ENCODE data around the gene FMO5.

DNA sequence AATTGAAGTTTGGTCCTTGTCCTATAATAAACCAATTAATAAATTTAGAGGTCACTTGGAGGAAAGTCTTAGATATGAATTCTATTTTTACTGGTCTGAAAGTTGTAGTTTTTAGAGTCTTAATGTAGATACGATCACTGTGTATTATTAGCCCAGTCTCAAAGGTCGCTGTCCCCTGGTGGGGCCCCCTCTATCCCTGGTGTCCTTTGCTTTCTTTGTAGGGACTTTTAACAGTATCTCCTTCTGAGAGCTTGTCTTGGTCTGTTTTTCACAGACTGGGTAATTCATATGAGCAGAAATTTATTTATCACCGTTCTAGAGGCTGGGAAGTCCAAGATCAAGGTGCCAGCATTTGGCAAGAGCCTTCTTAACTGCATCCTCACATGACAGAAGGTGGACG lies 35.8 kb upstream of the FMO5 start:
- TF ChIP-seq, protein P1, sequence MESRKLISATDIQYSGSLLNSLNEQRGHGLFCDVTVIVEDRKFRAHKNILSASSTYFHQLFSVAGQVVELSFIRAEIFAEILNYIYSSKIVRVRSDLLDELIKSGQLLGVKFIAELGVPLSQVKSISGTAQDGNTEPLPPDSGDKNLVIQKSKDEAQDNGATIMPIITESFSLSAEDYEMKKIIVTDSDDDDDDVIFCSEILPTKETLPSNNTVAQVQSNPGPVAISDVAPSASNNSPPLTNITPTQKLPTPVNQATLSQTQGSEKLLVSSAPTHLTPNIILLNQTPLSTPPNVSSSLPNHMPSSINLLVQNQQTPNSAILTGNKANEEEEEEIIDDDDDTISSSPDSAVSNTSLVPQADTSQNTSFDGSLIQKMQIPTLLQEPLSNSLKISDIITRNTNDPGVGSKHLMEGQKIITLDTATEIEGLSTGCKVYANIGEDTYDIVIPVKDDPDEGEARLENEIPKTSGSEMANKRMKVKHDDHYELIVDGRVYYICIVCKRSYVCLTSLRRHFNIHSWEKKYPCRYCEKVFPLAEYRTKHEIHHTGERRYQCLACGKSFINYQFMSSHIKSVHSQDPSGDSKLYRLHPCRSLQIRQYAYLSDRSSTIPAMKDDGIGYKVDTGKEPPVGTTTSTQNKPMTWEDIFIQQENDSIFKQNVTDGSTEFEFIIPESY (IDR thresholded peaks at IDR 0.05): no peak
- TF ChIP-seq EGR1 (IDR thresholded peaks at IDR 0.05; ENCODE audit: low read depth in 2 of 2) (no peak), FOXA1 (IDR thresholded peaks at IDR 0.05) (no peak), SP1 (IDR thresholded peaks at IDR 0.05) (no peak), ATF3 (IDR thresholded peaks at IDR 0.05) (no peak), TAF1 (conservative IDR thresholded peaks at IDR 0.05) (no peak), GABPA (IDR thresholded peaks at IDR 0.05 in 1 of 2, conservative IDR thresholded peaks at IDR 0.05 in 1 of 2) (no peak), RAD21 (IDR thresholded peaks at IDR 0.05) (no peak), JUND (IDR thresholded peaks at IDR 0.05) (no peak)
- TF ChIP-seq, protein P2, sequence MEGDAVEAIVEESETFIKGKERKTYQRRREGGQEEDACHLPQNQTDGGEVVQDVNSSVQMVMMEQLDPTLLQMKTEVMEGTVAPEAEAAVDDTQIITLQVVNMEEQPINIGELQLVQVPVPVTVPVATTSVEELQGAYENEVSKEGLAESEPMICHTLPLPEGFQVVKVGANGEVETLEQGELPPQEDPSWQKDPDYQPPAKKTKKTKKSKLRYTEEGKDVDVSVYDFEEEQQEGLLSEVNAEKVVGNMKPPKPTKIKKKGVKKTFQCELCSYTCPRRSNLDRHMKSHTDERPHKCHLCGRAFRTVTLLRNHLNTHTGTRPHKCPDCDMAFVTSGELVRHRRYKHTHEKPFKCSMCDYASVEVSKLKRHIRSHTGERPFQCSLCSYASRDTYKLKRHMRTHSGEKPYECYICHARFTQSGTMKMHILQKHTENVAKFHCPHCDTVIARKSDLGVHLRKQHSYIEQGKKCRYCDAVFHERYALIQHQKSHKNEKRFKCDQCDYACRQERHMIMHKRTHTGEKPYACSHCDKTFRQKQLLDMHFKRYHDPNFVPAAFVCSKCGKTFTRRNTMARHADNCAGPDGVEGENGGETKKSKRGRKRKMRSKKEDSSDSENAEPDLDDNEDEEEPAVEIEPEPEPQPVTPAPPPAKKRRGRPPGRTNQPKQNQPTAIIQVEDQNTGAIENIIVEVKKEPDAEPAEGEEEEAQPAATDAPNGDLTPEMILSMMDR (IDR thresholded peaks at IDR 0.05; ENCODE audit: low read depth, low read length, missing input control): no peak
- TF ChIP-seq, protein P3, sequence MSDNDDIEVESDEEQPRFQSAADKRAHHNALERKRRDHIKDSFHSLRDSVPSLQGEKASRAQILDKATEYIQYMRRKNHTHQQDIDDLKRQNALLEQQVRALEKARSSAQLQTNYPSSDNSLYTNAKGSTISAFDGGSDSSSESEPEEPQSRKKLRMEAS (IDR thresholded peaks at IDR 0.05): no peak

Measured in liver (tissue), 3 donors.